GM21528 (cell line): ENCODE measurements around the gene LNPK.
A peak's percentile ranks its signal among the peaks of the same experiment; 100 is the strongest.
"Not testable (repeated sequence)": the region's sequence is repeated elsewhere in the genome, so short reads cannot be mapped to it uniquely, and the experiment has no call there.

Experiments used
- ATAC-seq: cut with Tn5 transposase; IDR thresholded peaks from one replicate; pipeline ENCODE4 v1.9.1; 2021; ENCODE audit warnings: mild to moderate bottlenecking, moderate library complexity; ENCODE audit not compliant: unreplicated experiment, low FRiP score

The LNPK gene, protein sequence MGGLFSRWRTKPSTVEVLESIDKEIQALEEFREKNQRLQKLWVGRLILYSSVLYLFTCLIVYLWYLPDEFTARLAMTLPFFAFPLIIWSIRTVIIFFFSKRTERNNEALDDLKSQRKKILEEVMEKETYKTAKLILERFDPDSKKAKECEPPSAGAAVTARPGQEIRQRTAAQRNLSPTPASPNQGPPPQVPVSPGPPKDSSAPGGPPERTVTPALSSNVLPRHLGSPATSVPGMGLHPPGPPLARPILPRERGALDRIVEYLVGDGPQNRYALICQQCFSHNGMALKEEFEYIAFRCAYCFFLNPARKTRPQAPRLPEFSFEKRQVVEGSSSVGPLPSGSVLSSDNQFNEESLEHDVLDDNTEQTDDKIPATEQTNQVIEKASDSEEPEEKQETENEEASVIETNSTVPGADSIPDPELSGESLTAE

GRCh38 chr2:176001916-176002687, at the start of gene LNPK:
TSS of gene LNPK (minus strand) at chr2:176002267. CDS start at chr2:175995584, 6,683 bp downstream.
- ATAC-seq = peak; percentile 93

DNA sequence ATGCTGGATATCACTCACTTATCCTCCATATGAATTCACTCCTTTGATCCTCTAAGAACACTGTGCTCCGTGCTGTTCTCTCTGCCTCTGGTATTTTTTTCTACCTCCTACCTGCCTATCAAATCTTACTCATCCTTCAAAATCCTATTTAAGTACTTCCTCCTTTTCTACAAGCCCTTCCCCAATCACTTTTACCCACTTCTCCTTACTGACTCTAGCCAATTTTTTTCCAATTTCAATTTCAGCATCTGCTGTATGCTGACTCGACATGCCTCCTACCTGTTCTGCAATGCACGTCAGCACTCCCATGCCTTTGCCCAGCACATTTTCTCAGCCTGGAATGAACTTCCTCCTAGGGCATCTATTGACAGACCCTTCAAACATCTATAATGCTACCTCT, 37.3 kb upstream of the LNPK start:
- ATAC-seq = no peak

DNA sequence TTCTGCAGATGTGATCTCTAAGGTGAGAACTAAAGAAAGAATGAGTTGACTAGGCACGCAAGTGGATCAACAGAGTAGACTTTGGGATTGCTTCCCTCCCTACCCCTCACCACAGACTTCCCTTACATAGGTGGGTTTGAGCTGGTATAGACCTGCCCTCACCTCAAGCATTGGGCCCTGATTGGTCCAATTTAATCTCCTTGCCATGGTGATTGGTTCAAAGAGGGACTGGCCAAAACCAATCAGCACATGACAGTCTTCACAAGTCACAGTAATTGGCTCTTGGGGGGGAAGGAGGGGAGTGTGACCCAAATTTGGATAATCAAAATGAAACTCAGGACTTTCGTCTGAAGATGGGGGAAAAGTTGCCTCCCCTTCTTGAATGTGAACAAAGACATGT, 36.6 kb upstream of the LNPK start:
- ATAC-seq = no peak

GRCh38 chr2:176035013-176035691, 33.1 kb upstream of the LNPK start:
- ATAC-seq = no peak

- ATAC-seq = no peak
Observed at GRCh38 chr2:176027806-176028205, 25.7 kb upstream of the LNPK start.

DNA sequence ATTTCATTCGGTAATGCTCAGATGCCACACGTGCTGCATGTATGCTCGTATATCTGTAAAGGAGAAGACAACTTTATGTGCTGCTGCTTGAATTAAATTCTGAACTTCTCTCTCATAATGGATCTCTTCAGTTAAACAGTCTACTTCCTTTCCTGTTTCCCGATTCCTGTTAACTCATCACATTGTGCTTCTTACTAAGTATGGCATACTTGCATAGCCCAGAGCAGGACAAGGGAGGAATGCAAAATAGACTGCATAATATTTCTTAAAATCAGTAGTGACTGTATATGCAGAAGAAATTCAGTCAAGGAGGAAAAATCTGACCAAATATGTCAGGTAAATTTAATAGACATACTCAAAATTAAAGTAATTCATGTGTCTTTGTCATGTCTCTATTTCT, 23.9 kb upstream of the LNPK start:
- ATAC-seq = no peak

- no peak for ATAC-seq
Observed at GRCh38 chr2:176024083-176024482, 22.0 kb upstream of the LNPK start.

- ATAC-seq = no peak
Observed at GRCh38 chr2:176022048-176022447, 20.0 kb upstream of the LNPK start.

GRCh38 chr2:176020400-176020799, 18.3 kb upstream of the LNPK start:
- ATAC-seq = no peak

- no peak for ATAC-seq
Observed at GRCh38 chr2:176018708-176019107, 16.6 kb upstream of the LNPK start.

DNA sequence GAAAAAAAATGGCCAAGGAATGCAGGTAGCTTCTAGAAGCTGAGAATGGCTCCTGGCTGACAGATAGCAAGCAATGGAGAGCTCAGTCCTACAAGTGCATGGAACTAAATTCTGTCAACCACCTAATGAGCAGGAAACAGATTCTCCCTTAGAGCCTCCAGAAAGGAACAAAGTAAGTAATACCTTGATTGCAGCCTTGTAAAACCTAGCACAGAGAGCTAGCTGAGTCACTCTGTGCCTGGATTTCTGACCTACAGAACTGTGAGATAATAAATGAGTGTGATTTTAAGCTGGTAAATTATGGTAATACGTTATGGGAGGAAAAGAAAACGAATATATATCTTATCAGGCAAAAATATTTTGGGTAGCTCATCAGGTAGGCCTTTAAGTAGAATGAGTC, 7.4 kb upstream of the LNPK start:
- ATAC-seq = no peak

DNA sequence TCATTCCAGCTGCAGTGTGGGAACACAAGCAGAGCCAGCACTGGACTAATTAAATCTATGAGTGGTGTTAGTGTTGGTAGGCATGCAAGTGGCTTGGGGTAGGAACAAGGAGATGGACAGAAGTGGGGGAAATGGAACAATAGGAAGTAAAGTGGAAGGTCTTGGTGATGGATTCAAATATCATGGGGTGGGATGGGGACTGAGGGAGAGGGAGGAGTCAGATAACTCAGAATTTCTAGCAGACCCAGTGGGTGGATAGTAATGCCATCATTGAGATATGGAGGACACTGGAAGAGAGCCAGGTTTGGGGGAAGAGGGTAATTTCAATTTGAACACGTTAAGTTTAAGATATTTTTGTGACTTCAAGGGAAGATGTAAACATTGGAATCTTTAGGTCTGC, 2.9 kb upstream of the LNPK start:
- ATAC-seq = no peak

DNA sequence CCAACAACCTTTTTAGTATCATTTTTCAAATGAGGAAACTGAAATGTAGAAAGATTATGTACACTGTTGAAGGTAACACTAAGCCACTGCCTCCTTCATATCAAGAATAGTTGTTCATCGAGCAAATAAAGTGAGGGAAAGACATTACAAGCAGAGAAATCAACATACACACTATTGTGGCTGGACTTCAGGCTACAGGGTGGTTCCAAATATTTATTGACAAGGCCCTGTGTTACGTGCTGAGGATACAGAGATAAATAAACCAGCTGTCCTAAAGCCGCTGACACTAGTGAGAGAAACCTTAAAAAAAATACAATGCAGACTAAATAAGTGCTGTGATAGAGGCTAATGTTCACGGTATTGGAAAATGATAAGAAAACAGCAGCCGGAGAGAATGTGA, 1.9 kb upstream of the LNPK start:
- no peak for ATAC-seq

GRCh38 chr2:176002688-176003210, 682 bp upstream of the LNPK start:
- ATAC-seq = peak; percentile 0

DNA sequence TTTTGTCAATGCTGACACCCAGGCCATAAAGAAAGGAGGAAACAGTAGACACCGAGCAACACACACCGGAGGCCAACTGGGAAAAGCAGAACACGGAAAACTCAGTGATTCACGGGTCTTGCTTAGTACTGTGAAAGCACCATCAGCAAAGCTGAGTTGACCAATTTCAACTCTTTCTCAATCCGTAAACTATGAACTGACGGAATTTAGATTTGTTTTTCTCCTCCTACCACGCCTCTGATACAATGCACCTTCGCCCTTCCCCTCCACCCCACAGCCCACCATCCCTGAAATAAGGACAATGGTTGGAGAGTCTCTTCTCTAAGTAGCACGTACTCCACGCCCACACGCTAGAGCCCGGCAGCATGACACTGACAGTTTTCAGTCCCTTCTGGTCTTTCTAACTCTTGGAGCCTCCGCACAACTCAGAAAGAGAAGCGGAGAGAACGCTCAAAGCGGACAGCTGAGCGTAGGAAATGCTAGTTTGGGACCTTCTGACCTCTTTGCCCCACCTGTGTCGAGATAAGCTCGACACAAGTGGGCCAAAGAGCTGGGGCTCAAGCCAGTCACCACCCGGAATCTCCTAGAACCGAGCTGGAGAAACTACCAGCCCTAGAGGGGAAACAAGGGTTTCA, 669 bp downstream of the LNPK start:
- peak; percentile 69 for ATAC-seq

DNA sequence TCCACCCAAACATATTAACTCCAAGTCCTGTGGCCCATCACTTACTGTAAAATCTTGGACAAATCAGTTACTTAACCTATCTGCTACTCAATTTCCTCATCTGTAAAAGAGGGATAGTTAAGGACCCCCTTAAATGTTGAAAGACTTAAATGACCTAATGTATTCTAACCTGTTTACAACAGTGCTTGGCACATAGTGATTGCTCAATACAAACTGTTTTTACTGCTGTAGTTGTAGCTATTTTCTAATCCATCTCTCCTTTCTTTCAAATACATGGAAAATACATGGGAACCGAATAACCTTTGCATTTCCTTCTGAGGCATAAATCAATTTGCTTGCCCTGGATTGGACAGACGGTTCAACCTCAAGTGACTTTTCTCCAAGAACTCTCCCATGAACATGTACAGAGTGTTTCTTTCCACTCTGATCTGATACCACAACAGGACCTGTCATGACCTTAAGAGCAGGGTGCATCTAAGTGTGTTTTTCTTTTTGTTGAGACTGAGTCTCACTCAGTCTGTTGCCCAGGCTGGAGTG, 2.7 kb downstream of the LNPK start:
- ATAC-seq = no peak

DNA sequence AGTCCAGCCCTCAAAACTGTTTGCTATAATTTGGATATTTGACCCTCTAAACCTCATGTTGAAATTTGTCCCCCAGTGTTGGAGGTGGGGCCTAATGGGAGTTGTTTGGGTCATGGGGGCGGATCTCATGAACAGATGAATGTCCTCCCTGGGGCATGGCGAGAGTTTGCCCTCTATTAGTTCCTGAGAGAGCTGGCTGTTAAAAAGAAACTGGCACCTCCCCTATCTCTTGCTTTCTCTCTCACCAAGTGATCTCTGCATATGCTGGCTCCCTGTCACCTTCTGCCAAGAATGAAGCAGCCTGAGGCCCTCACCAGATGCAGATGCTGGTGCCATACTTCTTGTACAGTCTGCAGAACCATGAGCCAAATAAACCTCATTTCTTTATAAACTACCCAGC, 12.0 kb downstream of the LNPK start:
- no peak for ATAC-seq

GRCh38 chr2:175987126-175987525, 14.9 kb downstream of the LNPK start:
- not testable (repeated sequence) for ATAC-seq

DNA sequence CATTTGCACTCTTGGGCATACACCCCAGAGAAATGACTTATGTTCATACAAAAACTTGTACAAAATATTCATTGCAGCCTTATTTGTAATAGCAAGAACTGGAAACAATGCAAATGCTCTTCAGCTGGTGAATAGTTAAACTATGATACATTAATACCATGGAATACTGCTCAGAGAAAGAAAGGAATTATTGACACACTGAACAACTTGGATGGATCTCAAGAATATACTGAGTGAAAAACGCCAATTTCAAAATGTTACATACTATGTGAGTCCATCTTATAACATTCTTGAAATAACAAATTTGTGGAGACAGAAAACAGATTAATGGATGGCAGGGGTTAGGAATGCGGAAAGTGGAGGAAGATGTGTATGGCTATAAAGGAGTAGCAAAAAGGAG, 17.2 kb downstream of the LNPK start:
- no peak for ATAC-seq

DNA sequence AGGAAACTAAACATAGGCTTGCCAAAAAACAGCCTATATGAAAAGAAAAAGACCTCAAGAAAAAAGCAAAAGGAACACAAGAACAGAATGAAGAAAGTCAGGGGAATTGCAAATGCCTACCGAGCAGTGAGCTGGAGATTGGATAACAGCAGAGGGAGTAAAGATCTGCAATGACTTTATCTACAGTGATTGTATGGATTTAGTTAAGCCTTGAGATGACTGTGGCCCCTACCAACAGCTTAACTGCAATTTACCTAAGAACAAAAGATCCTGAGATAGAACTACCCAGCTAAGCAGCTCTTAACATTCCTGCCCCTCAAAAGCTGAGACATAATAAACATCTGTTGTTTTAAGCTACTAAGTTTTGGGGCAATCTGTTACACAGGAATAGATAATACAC, 20.5 kb downstream of the LNPK start:
- no peak for ATAC-seq
